ENCODE data around the gene ZBTB11. TPM values are rescaled to one million over a fixed set of nuclear protein-coding genes. Genes with fewer than 3 reads are reported as not detected.

ZBTB11 gene
- total RNA-seq, 4 donors from 2014 or later, result 28.0 to 43.6 (median 35.9) TPM

DNA sequence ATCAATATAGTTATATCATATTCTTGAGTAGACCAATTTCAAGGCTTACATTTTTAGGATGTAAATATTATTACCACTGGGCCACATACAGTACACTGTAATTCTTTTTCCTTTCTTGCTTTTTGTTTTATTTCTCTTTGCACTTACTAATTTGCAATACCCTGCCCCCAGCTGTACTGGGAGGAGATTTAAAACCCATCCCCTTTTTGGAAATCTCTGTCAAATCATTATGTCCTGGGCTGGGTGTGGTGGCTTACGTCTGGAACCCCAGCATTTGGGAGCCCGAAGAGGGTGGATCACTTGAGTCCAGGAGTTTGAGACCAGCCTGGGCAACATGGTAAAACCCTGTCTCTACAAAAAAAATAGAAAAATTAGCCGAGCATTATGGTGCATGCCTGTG is 16.2 kb downstream of the ZBTB11 start:
- DNase-seq, result no peak
- WGBS, 2 donors, result 97 to 98% methylated on average over 3 of the region's 3 CpGs
- no peak for TF ChIP-seq POLR2A (IDR thresholded peaks at IDR 0.05)
- TF ChIP-seq, protein P1, sequence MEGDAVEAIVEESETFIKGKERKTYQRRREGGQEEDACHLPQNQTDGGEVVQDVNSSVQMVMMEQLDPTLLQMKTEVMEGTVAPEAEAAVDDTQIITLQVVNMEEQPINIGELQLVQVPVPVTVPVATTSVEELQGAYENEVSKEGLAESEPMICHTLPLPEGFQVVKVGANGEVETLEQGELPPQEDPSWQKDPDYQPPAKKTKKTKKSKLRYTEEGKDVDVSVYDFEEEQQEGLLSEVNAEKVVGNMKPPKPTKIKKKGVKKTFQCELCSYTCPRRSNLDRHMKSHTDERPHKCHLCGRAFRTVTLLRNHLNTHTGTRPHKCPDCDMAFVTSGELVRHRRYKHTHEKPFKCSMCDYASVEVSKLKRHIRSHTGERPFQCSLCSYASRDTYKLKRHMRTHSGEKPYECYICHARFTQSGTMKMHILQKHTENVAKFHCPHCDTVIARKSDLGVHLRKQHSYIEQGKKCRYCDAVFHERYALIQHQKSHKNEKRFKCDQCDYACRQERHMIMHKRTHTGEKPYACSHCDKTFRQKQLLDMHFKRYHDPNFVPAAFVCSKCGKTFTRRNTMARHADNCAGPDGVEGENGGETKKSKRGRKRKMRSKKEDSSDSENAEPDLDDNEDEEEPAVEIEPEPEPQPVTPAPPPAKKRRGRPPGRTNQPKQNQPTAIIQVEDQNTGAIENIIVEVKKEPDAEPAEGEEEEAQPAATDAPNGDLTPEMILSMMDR (IDR thresholded peaks at IDR 0.05), result no peak

DNA sequence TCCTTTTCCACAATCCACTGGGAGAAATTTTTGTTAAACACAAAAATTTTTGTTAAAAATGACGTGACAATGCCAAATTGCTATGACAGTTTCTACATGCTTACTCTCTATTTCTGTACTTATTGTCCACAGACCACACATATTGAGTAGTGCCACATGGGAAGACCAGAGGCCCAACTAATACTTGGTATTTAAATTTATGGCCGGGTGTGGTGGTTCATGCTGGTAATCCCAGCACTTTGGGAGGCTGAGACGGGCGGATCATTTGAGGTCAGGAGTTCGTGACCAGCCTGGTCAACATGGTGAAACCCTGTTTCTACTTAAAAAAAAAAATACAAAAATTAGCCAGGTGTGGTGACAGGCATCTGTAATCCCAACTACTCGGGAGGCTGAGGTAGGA is 20.3 kb downstream of the ZBTB11 start:
- intact Hi-C loops (cut with DNase I), result no loop called here
- WGBS, 2 donors, result 94 to 95% methylated on average over 6 of the region's 6 CpGs
- Histone ChIP-seq H3K27ac (no peak overlapping the region), H3K36me3 (peaks cover 69 to 77% of the 10 kb centered on the region in 2 donors), H3K9me3 (no peaks in the 10 kb centered on the region), H3K4me3 (replicated peaks in 1 of 3) (no peak overlapping the region), H3K4me1 (no peaks in the 10 kb centered on the region), H3K27me3 (no peaks in the 10 kb centered on the region)
- no peak for TF ChIP-seq POLR2A (IDR thresholded peaks at IDR 0.05)
- TF ChIP-seq, protein P1 (IDR thresholded peaks at IDR 0.05), result no peak
- DNase-seq, result no peak

More for the DNA sequence above, 16.2 kb downstream of the ZBTB11 start:
- no peak overlapping the region for H3K4me3 ChIP-seq (replicated peaks in 1 of 3)
- H3K27ac ChIP-seq, result no peak overlapping the region
- intact Hi-C loops (cut with DNase I), result no loop called here
- no peaks in the 10 kb centered on the region for H3K9me3 ChIP-seq
- no peaks in the 10 kb centered on the region for H3K4me1 ChIP-seq
- H3K36me3 ChIP-seq, result peaks cover 48 to 76% of the 10 kb centered on the region in 2 donors
- H3K27me3 ChIP-seq, result no peaks in the 10 kb centered on the region

DNA sequence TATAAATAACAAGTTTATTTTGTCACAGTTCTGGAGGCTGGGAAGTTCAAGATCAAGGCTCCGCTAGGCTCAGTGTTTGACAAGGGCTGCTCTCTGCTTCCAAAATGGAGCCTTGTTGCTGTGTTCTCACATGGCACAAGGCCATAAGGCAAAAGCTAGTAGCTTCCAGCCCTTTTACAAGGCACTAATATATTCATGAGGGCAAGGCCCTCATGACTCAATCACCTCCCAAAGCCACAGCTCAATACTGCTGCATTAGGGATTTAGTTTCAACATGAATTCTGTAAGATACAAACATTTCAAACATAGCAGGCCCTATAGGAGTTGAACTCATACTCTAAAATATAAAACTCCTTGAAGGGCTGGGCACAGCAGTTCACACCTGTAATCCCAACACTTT is 30.2 kb downstream of the ZBTB11 start:
- no peak overlapping the region for H3K27ac ChIP-seq
- TF ChIP-seq, protein P1 (IDR thresholded peaks at IDR 0.05), result no peak
- TF ChIP-seq POLR2A (IDR thresholded peaks at IDR 0.05), result no peak
- 90 to 95% methylated on average over 1 of the region's 1 CpG for WGBS, 2 donors
- H3K4me3 ChIP-seq (replicated peaks in 1 of 3), result no peak overlapping the region
- H3K9me3 ChIP-seq, result no peaks in the 10 kb centered on the region
- DNase-seq, result no peak
- no peaks in the 10 kb centered on the region for H3K27me3 ChIP-seq
- no peaks in the 10 kb centered on the region for H3K4me1 ChIP-seq
- H3K36me3 ChIP-seq, result peaks cover 15 to 17% of the 10 kb centered on the region in 2 donors
- intact Hi-C loops (cut with DNase I), result no loop called here

DNA sequence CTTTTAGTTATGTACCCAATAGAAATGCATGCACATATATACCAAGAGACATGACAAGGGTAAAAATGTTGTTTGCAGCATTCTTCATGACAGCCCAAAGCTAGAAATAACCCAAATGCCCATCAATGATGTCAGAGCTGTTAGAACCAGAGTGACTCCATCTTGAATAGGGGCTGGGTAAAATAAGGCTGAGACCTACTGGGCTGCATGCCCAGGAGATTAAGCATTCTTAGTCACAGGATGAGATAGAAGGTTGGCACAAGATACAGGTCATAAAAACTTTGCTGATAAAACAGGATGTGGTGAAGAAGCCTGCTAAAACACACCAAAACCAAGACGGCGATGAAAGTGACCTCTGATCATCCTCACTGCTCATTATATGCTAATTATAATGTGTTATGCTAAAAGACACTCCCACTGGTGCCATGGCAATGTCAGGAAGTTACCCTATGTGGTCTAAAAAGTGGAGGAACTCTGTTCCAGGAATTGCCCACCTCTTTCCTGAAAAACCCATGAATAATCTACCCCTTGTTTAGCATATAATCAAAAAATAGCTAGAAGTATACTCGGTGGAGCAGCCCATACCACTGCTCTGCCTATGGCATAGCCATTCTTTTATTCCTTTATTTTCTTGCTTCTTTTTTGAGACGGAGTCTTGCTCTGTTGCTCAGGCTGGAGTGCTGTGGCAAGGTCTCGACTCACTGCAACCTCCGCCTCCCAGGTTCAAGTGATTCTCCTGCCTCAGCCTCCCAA is 32.9 kb downstream of the ZBTB11 start:
- Histone ChIP-seq H3K4me1 (no peaks in the 10 kb centered on the region), H3K4me3 (replicated peaks in 1 of 3) (no peak overlapping the region), H3K36me3 (peaks cover 3 to 8% of the 10 kb centered on the region in 2 donors), H3K27me3 (no peaks in the 10 kb centered on the region), H3K27ac (no peak overlapping the region), H3K9me3 (no peaks in the 10 kb centered on the region)
- WGBS, 2 donors, result 77 to 80% methylated on average over 6 of the region's 6 CpGs
- DNase-seq, result no peak
- intact Hi-C loops (cut with DNase I), result no loop called here
- TF ChIP-seq, protein P1 (IDR thresholded peaks at IDR 0.05), result no peak
- TF ChIP-seq POLR2A (IDR thresholded peaks at IDR 0.05), result no peak

DNA sequence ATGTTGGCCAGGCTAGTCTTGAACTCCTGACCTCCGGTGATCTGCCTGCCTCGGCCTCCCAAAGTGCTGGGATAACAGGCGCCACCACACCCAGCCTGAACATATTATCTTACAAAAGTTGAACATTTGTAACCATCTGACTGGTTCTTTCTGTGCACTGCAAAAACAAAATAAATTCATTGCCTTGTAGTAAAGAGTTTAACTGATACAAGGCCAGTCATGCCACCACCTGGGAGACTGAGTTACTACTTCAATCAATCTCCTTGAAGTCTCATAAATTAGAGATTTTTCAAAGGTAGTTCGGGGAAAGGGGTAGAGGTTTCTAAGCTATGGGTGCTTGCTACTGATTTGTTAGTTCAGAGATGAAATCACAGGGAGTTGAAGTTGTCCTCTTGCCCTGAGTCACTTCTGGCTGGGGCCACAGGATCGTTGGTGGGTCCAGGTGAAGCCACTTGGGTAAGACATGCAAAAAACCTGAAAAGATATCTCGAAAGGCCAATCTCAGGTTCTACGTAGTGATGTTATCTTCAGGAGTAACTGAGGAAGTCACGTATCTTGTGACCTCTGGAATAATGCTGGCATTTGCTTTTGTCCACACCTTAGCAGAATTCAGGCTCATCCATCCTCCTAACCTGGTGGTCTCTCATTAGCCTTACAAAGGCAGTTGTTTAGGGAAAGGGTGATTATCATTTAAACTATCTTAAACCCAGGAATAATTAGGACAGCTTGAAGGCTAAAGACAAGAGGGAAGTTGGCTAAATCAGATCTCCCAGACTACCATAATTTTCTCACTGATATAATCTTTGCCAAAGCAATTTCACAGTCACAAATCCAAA is 33.7 kb downstream of the ZBTB11 start:
- TF ChIP-seq, protein P1 (IDR thresholded peaks at IDR 0.05), result no peak
- no peak for TF ChIP-seq POLR2A (IDR thresholded peaks at IDR 0.05)
- Histone ChIP-seq H3K9me3 (no peaks in the 10 kb centered on the region), H3K36me3 (no peaks in the 10 kb centered on the region), H3K27ac (no peak overlapping the region), H3K27me3 (no peaks in the 10 kb centered on the region), H3K4me1 (no peaks in the 10 kb centered on the region), H3K4me3 (replicated peaks in 1 of 3) (no peak overlapping the region)
- no peak for DNase-seq
- intact Hi-C loops (cut with DNase I), result no loop called here
- WGBS, 2 donors, result 84 to 91% methylated on average over 8 of the region's 8 CpGs
